ENCODE data around the gene SMIM9.

DNA sequence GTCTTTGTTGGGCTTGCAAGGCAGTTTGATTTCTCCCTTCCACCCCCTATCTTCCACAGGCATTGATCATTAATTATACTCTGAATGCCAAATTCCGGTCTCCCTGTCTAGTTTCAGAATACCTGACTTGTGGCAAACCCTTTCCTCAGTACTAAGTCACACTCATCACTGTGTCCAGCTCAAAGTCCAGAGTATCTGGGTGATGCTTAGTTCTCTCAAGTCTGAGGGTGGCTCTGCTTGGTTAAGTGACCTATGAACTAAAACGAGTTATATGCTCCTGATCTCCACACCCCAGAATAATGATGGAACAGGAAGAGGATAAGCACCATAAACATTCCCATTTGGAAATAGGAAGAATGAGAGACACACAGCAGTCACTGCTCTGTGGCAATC lies 6.5 kb downstream of the SMIM9 start:
- TF ChIP-seq GATA3 (IDR thresholded peaks at IDR 0.05; ENCODE audit: low read depth, low read length) (no peak), GATA2 (IDR thresholded peaks at IDR 0.05; ENCODE audit: low read depth, low read length) (no peak)

Measured in SH-SY5Y (cell line).